ENCODE results near the gene LEPR.
"Not testable (repeated sequence)": the region's sequence is repeated elsewhere in the genome, so short reads cannot be mapped to it uniquely, and the experiment has no call there.

Gene LEPR

GRCh38 chr1:65420590-65421350 lies at the start of gene LEPR, which contains the start of gene LEPROT:
Gene LEPR, plus strand, starts transcription at chr1:65420668. Its CDS starts 144,898 bp downstream, at chr1:65565566.
Gene LEPROT, plus strand, starts transcription at chr1:65420668. Its CDS starts 57 bp downstream, at chr1:65420725.
- intact Hi-C loops (cut with DNase I; ENCODE audit: low total_unique reads), result loop anchor here (10.0 kb wide), 1 partner anchor 156 kb away; no protein-coding TSS in a partner anchor
- Histone ChIP-seq H3K27me3 (no peaks in the 10 kb centered on the region), H3K4me1 (peaks cover 0 to 39% (median 27%) of the 10 kb centered on the region in 4 donors), H3K27ac (peak within 1 kb of the TSS; percentile 95 to 96), H3K9me3 (no peaks in the 10 kb centered on the region), H3K36me3 (peaks cover 3 to 7% (median 5%) of the 10 kb centered on the region in 3 donors), H3K4me3 (peak within 1 kb of the TSS; percentile 75 to 79)
- TF ChIP-seq CTCF (IDR thresholded peaks at IDR 0.05), result no peak
- DNase-seq, result no peak

DNA sequence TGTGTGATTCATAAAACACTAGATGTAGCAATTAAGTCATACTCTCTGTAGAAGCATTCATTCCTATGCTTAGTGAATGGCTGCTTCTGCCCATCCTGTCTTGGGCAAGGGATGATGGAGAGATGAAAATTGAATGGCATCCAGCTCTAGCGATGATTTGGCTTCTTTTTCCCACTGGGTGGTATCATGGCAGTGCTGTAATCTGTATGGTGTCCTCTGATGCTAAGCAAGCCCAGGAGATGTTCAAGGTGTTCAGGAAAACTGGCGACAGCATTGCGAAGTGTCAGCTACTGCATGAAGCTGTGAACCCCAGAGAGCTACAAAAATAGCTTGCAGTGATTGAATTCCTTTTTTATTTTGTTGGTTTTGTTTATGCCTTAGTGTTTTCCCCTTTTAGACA lies 48.9 kb upstream of the LEPR start:
- Histone ChIP-seq H3K4me1 (no peaks in the 10 kb centered on the region), H3K36me3 (no peaks in the 10 kb centered on the region), H3K27me3 (no peaks in the 10 kb centered on the region), H3K4me3 (no peak overlapping the region), H3K27ac (no peak overlapping the region), H3K9me3 (no peaks in the 10 kb centered on the region)
- intact Hi-C loops (cut with DNase I; ENCODE audit: low total_unique reads), result no loop called here
- DNase-seq, result no peak
- TF ChIP-seq CTCF (IDR thresholded peaks at IDR 0.05), result no peak

DNA sequence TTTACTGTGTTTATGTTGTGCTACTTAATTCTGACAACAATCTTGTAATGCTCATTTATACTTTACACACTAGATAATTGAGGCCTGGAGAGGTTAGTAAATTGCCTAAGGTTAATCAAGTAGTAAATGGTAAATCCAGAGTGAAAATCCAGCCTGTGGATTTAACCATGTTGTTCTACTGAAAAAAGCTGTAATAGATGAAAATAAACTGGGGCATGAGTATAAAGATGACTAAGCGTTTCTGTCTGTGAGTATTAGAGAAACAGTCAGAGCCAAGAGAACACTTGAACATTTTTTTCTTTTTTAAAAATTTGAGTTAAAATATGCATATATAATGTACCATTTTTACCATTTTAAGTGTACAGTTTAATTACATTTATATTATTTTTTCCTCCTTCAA lies 47.9 kb upstream of the LEPR start:
- Histone ChIP-seq H3K27me3 (no peaks in the 10 kb centered on the region), H3K36me3 (no peaks in the 10 kb centered on the region), H3K4me1 (no peaks in the 10 kb centered on the region), H3K9me3 (no peaks in the 10 kb centered on the region), H3K27ac (no peak overlapping the region), H3K4me3 (no peak overlapping the region)
- intact Hi-C loops (cut with DNase I; ENCODE audit: low total_unique reads), result no loop called here
- no peak for DNase-seq
- TF ChIP-seq CTCF (IDR thresholded peaks at IDR 0.05), result no peak

GRCh38 chr1:65377496-65378246 lies 42.8 kb upstream of the LEPR start:
- no peaks in the 10 kb centered on the region for H3K4me1 ChIP-seq
- no peak for TF ChIP-seq CTCF (IDR thresholded peaks at IDR 0.05)
- no peaks in the 10 kb centered on the region for H3K36me3 ChIP-seq
- no peaks in the 10 kb centered on the region for H3K27me3 ChIP-seq
- H3K27ac ChIP-seq, result no peak overlapping the region
- intact Hi-C loops (cut with DNase I; ENCODE audit: low total_unique reads), result no loop called here
- H3K4me3 ChIP-seq, result no peak overlapping the region
- DNase-seq, result no peak
- no peaks in the 10 kb centered on the region for H3K9me3 ChIP-seq

DNA sequence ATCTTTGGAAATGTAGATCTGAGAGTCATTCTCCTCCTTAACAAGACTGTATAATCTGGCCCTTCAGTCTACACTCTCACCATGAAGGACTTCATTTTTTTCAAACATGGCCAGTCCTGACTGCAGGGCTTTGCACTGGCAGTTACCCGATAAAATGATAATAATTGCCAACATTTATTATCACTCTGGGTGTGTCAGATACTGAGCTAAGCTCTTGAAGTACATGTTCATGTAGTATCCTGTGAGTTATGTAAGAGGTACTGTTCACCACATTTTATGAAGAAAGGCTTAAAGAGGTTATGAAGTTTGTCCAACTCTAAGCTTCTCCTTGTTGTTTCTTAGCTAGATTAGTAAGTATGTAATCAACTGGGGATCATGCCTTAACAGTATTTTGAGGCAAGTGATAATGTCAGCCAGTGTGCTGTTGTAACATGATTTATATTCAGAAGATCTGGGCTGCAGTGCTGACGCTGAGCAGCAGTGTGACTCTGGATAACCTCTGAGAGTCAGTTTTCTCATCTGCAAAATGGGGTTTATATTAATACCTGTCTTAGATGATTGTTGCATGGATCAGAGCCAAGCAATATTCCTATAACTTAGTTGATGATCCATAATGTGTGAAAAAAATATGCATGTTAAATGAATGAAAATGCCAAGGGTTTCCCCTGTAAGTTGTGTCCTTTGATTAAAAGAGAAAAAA lies 42.1 kb upstream of the LEPR start:
- Histone ChIP-seq H3K36me3 (no peaks in the 10 kb centered on the region), H3K27me3 (no peaks in the 10 kb centered on the region), H3K4me1 (no peaks in the 10 kb centered on the region), H3K27ac (no peak overlapping the region), H3K9me3 (no peaks in the 10 kb centered on the region), H3K4me3 (no peak overlapping the region)
- no peak for TF ChIP-seq CTCF (IDR thresholded peaks at IDR 0.05)
- DNase-seq, result no peak
- intact Hi-C loops (cut with DNase I; ENCODE audit: low total_unique reads), result no loop called here

DNA sequence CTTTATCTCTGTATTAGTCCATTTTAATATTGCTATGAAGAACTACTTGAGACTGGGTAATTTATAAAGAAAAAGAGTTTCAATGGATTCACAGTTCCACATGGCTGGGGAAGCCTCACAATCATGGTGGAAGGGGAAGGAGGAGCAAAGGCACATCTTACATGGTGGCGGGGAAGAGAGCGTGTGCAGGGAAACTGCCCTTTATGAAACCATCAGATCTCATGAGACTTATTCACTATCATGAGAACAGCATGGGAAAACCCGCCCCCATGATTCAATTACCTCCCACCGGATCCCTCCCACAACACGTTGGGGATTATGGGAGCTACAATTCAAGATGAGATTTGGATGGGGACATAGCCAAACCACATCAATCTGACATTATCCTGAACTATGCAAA lies 36.0 kb upstream of the LEPR start:
- H3K27ac ChIP-seq; H3K27me3 ChIP-seq; intact Hi-C loops (cut with DNase I; ENCODE audit: low total_unique reads); H3K4me1 ChIP-seq; DNase-seq; H3K9me3 ChIP-seq; H3K4me3 ChIP-seq: not testable (repeated sequence)
- peaks cover 3 to 19% (median 3%) of the 10 kb centered on the region in 3 donors for H3K36me3 ChIP-seq
